HG03442 (cell line): ENCODE measurements around the gene KCNJ14.

ENCODE experiments used
- ATAC-seq: cut with Tn5 transposase; IDR thresholded peaks from one replicate; pipeline ENCODE4 v1.9.1; 2021; ENCODE audit warnings: mild to moderate bottlenecking, moderate library complexity; ENCODE audit not compliant: unreplicated experiment

The KCNJ14 gene

DNA sequence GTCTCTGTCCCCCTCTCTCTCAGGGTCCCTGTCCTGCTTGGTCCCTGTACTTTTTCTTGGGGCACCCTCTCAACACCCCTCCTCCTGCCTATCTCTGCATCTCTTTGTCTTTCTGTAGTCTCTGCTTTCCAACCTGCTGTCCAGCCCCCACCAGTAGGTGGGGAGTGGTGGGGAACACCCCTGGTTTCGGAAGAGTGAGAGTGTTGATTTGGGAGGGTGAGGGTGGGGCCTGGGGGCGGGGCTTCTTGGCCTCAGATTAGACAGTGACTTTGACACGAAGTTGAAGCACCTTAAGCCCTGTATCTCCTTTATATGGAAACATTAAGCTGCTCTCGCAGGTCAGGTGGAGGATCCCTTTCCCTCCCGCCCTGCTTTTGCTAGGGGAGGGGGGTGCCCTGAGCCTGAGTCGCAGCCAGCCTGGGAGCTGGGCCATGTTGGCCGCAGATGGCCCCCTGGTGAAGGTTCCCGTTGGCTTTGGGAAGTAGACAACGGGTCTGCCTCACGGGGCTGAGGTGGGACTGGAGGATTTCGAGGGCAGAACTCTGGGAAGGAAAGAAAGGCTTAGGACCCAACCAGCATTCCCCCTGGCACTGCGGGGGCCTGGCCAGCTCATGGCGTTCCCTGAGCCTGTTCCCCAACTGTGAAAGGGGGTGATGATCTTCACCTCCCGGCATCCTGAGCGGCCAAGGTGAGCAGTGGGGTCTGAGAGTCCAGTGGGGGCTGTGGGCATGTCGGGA, at the start of gene KCNJ14:
TSS of gene KCNJ14 (plus strand) at position 404 of the 737 bp plus-strand sequence. CDS start 6,151 bp downstream, outside the sequence.
- no peak for ATAC-seq

DNA sequence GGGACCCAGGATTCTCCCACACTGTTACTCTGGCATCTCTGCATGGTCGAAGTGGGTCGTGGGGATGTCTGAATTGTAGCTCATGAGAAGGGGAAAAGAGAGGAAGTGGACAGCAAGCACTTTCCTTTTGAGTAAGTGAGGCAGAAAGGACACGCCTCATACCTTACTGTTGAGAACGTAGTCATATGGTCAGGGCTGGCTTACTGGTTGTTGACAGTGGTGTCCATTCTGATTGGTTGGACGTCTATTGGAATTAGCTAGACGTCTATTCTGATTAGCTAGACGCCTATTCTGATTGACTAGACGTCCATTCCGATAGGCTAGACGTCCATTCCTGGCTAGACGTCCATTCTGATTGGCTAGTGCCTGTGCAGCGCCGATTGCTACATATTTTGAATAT, 49.5 kb upstream of the KCNJ14 start:
- no peak for ATAC-seq

DNA sequence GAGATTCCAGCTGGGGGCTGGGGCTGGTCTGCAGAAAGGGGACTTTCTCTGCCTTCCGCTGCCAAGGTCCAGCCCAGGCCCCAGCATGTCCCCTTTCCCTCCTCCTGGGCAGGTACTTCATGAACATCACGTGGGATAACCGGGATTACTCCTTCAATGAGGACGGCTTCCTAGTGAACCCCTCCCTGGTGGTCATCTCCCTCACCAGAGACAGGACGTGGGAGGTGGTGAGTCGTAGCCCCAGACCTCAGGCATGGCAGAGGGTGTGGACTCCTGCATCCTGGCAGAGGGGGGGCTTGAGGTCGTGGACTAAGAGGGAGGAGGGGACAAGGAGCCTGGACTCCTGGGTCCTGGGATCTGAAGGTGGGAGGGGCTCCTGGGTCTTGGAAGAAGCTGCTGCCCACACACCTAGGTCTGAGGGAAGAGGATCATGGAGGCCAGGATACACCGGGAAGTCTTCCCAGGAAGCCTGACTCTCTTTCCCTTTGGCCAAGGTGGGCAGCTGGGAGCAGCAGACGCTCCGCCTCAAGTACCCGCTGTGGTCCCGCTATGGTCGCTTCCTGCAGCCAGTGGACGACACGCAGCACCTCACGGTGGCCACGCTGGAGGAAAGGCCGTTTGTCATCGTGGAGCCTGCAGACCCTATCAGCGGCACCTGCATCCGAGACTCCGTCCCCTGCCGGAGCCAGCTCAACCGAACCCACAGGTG, 41.3 kb upstream of the KCNJ14 start:
- ATAC-seq = no peak

DNA sequence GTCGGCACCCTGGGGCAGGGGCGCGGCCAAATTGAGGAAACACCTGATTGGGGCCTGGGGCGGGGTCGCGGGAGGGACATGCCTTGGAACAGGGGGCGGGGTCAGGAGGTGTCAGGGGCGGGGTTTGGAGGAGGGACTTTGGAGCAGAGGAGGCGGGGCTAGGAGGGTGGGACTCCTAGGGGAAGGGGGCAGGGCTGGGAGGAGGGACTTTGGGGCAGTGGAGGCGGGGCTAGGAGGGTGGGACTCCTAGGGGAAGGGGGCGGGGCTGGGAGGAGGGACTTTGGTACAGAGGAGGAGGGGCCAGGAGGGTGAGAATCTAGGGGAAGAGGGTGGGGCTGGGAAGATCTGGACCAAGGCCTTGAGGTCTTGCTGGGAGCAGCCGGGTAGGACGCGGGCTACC, 40.0 kb upstream of the KCNJ14 start:
- no peak for ATAC-seq

DNA sequence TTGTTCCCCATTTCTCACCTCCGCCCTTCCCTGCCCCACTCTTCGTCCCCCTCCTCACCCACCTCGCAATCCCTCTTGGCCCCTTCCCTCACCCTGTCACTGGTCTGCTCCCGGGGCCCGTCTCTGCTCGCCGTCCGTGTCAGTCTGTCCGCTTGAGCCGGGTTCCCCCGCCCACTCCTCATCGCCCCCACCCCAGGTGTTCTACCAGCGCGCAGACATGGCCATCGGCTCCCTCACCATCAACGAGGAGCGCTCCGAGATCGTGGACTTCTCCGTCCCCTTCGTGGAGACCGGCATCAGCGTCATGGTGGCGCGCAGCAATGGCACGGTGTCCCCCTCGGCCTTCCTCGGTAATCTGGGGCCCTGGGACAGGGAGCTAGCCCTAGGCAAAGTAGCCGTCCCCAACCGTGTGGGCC, 39.6 kb upstream of the KCNJ14 start:
- no peak for ATAC-seq

DNA sequence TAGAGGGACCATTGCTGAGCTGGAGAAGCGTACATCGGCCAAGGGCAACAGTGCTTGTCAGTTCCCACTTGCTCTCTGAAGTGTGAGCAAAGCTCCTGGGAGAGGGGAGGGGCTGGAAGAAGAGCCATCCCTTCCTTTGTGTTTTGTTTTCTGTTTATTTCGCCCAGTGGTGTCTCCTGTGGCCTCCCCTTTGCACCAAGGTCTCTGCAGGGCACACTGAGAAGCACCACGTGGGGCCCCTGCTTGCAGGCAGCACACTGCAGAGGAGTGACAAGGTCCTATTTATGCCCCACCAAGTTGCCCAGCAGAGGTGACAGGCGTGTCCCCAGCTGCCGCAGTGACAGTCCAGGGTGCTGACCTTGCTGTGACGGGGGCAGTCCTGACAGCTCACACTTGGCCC, 38.0 kb upstream of the KCNJ14 start:
- no peak for ATAC-seq

DNA sequence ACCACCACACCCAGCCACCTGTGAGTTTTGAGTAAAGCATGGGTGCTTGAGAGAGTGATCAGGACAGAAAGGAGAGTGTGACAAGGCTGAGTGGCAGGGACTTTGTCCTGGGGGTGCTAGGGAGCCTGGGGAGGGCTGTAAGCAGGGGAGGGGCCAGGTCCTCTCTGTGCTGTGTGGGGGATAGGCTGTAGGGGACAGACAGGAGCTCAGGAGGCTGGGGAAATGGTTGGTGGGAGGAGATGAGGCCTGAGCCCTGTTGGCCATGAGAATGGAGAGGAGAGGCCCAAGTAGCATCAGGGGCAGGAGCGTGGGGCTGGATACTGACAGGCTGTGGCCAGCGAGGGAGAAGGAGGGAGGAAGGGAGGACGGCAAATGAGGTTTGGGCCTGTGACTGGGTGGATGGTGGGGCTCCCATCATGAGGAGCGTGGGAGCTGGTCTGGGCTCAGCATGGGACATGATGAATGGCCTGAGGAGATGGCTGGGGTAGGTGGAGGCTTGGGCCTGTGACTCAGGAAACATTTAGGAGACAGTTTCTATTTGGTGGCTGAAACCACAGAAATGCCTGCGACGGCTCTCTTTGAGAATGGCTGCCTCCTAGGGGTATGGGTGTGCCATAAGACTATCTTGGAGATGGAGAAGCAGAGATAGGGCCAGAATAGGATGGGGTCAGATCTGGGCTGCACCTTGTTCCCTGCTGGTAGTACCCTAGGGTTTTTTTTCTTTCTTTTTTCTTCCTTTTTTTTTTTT, 36.9 kb upstream of the KCNJ14 start:
- ATAC-seq = no peak

DNA sequence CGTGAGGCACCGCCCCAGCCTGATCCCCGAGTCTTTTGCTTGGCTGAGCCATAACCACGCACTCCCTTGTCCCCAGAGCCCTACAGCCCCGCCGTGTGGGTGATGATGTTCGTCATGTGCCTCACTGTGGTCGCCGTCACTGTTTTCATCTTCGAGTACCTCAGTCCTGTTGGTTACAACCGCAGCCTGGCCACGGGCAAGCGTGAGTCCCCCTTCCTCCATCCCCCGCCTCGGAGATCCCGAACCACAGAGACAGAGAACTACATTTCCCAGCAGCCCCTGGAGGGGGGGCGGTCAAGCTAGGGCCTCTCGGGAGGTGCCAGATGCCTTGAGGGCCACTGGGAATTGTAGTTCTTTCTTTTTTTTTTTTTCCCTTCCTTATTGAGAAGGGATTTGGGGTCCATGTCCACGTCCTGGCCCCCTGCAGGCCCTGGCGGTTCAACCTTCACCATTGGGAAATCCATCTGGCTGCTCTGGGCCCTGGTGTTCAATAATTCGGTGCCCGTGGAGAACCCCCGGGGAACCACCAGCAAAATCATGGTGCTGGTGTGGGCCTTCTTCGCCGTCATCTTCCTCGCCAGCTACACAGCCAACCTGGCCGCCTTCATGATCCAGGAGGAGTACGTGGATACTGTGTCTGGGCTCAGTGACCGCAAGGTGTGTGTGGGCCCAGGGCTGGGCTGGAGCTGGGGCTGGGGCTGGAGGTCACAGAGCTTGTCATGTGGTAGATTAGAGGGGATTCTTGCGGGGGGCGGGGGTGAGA, 36.0 kb upstream of the KCNJ14 start:
- ATAC-seq = peak; percentile 58

DNA sequence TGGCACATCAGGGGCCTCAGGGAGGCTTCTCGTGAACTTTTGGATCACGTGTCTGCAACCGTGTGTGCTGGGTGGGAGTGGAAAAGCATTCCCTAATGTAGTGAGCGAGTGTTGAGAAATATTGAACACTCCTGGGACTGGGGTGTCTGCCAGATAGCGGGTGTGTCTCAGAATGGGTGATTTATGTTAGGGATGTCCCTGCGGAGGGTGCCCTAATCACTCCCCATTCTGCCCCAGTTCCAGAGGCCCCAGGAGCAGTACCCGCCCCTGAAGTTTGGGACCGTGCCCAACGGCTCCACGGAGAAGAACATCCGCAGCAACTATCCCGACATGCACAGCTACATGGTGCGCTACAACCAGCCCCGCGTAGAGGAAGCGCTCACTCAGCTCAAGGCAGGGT, 33.8 kb upstream of the KCNJ14 start:
- no peak for ATAC-seq

DNA sequence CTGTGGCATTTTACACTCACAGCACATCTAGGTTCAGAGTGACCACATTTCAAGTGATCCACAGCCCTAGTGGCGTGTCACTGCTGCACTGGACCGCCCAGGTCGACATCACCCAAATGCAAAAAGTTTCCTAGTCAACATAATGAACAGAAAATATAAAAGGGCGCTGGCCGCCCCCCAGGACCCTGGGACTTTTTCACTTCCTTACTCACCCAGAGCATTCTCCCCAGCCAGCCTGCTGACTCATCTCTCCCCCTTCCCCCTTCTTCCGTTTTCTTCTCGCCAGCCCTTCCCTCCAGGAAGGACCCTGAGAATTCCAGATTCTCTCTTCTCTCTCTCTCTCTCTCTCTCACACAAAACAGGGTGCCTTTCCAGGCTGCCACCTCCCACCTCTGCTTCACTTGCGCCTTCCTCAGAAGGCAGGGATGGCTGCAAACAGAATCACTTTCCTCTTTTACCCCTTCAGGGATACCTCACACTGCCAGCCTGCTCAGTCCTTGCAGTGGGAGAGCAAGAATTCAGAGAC, 30.6 kb upstream of the KCNJ14 start:
- ATAC-seq = no peak

DNA sequence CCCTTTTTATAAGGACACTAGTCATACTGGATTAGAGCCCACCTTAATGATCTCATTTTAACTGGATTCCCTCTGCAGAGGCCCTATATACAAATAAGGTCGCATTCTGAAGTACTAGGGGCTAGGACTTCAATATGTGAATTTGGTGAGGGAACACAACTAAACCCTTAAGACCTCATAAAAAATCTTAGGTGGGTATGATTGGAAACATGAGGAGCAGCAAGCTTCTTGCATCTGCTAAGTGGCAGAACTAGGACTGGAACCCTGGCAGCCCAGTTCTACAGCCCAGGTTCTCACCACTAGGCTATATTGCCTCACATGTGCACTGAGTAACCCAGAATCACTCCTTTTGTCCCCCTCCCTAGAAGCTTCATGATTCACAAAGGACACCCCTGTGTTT, 26.7 kb upstream of the KCNJ14 start:
- no peak for ATAC-seq

DNA sequence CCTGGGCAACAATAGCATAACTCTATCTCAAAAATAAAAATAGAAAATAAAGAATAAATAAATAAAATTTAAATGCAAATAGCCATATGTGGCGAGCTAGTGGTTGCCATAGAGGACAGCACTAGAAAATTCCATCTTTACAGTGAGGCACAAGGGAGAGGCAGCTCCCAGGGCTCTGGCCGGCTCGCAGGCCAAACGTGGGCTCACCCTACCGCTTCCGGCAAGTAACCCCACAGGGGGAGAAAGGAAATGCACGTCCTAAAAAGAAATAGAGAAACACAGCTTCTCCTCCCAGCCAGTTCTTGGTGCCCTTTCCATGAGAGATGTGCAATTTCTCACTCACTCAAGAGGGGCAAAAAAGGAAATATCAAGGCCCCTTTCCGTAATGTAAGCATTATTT, 22.0 kb upstream of the KCNJ14 start:
- ATAC-seq = no peak

DNA sequence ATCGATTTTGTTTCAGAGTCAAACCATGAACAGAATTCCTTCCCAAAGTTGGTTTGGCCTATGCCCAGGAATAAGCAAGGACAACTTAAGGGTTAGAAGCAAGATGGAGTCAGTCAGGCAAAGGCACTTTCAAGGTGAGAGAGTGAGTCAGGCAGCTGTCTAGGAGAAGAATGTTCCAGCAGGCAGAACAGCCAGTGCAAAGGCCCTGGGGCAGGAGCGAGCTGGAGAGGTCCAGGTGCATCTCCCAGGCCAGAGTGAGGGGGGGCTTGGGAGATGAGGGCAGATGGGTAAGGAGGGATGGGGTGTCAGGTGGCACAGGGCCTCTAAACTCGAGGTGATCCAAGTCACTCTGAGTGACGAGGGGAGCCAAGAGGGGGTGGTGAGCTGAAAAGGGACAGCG, 18.8 kb upstream of the KCNJ14 start:
- ATAC-seq = no peak

DNA sequence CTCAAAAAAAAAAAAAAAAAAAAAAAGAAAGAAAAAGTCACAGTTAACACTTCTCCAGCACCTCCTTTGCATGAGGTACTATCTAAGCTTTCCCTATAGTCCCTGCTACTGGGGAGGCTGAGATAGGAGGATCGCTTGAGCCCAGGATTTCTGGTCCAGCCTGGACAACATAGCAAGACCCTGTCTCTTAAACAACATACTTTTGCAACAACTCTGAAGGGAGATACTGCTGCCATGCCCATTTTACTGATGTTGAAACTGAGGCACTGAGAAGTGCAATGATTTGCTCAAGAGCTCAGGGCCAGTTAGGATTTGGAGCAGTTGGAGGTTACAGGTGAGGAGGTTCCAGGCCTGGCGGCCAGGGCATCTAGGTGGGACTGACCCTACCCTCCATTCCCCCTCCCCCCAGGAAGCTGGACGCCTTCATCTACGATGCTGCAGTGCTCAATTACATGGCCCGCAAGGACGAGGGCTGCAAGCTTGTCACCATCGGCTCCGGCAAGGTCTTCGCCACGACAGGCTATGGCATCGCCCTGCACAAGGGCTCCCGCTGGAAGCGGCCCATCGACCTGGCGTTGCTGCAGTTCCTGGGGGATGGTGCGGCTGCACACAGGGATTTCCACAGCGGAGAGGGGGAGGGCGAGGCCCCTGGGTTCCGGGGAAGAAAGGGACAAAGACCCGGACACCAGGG, 13.9 kb upstream of the KCNJ14 start:
- ATAC-seq = no peak

DNA sequence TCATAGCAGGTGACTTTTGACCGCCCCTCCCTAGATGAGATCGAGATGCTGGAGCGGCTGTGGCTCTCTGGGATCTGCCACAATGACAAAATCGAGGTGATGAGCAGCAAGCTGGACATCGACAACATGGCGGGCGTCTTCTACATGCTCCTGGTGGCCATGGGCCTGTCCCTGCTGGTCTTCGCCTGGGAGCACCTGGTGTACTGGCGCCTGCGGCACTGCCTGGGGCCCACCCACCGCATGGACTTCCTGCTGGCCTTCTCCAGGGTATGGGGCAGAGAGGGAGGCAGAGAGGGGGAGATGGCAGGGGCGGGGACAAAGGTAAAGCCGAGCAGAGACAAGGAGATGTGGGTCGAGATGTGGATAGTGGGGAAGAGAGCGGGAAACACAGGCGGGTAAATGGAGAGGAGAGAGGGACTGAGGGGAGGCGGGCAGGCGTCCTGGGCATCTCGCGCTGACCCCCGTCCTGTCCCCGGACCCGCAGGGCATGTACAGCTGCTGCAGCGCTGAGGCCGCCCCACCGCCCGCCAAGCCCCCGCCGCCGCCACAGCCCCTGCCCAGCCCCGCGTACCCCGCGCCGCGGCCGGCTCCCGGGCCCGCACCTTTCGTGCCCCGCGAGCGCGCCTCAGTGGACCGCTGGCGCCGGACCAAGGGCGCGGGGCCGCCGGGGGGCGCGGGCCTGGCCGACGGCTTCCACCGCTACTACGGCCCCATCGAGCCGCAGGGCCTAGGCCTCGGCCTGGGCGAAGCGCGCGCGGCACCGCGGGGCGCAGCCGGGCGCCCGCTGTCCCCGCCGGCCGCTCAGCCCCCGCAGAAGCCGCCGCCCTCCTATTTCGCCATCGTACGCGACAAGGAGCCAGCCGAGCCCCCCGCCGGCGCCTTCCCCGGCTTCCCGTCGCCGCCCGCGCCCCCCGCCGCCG, 13.0 kb upstream of the KCNJ14 start:
- ATAC-seq = no peak

DNA sequence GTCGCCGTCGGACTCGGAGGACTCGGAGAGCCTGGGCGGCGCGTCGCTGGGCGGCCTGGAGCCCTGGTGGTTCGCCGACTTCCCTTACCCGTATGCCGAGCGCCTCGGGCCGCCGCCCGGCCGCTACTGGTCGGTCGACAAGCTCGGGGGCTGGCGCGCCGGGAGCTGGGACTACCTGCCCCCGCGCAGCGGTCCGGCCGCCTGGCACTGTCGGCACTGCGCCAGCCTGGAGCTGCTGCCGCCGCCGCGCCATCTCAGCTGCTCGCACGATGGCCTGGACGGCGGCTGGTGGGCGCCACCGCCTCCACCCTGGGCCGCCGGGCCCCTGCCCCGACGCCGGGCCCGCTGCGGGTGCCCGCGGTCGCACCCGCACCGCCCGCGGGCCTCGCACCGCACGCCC, 12.1 kb upstream of the KCNJ14 start:
- no peak for ATAC-seq

DNA sequence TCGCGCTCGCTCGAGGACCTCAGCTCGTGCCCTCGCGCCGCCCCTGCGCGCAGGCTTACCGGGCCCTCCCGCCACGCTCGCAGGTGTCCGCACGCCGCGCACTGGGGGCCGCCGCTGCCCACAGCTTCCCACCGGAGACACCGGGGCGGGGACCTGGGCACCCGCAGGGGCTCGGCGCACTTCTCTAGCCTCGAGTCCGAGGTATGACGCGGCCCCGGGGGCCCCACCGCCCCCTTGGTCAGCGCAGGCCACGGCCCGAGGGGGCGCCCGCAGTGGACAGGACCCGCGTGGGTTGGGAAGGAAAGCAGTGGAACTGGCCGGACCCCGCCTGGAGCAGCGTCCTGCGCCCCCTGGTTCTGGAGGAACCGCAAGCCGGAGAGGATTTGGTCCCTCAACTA, 11.6 kb upstream of the KCNJ14 start:
- ATAC-seq = no peak

DNA sequence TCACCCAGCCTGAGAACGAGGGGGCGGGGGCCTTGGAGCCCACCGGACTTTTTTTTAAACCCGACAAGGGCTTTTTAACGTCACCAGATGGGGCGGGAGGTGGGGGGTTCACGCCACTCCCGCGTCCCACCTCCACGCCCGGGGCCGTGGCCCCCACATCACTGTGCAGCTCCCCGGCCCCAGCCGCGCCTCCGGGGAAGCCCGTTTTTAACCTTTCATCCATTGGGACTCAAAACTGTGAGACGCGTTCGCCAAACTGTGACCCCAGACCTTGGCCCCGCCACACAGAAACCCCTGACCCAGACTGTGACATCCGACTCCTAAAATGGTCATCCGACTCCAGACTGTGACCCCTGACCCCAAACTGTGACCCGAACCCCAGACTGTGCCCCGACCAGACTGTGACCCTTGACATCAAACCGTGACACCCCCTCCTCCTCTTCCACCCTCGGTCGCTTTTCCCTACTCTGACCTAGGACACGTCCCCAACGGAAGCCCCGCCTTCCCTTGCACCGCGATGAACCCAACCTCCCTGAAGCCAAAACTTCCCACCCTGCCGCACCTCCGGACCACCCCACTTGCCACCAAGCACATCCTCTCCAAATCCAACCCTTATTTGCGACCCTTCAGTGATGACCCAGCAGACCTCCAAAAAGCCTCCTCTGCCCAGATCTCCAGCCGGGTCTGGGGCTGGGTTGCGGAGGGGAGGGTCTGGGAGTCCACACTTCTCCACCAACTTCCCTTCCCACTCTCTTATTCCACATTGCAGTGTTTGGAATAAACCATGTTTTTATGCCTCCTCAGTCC, 11.0 kb upstream of the KCNJ14 start:
- ATAC-seq = no peak

DNA sequence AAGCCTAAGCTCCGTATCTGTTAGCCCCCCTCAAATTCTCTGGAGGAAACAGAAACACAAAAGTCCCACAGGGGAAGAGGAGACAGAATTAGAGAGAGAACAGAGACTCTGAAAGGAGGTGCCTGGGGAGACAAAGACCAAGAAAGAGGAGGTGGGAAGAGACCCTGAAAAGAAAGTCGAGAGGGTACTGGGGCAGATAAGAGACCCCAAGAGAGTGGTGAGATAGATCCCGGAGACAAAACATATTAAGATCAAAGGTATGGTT, 10.5 kb upstream of the KCNJ14 start:
- ATAC-seq = no peak
